Astrocyte (in vitro differentiated cells and primary cell): Measurements from ENCODE around the gene FAM83F. TPM values are rescaled to one million over a fixed set of nuclear protein-coding genes. Genes with fewer than 3 reads are reported as not detected.

ENCODE experiments used
- DNase-seq: peaks from one replicate; pipeline ENCODE4 v3.0.0-alpha.2; 2010; ENCODE audit warnings: low read depth
- FAIRE-seq: peaks from 2 replicates; lab custom pipeline; 2011; peaks lifted over from hg19 to GRCh38; lab: Jason Lieb, UNC
- H2AFZ ChIP-seq: 2 replicates; pipeline ENCODE4 v1.6.0; 2012; ENCODE audit warnings: low read depth, low read length, inconsistent platforms
- H3K27ac ChIP-seq: 2 replicates; pipeline ENCODE4 v1.5.1; 2011; ENCODE audit warnings: low read depth, low read length, inconsistent platforms
- H3K27me3 ChIP-seq: 2 replicates; pipeline ENCODE4 v1.6.0; 2011; ENCODE audit warnings: low read length, inconsistent platforms; ENCODE audit not compliant: insufficient read depth
- H3K36me3 ChIP-seq: 2 replicates; pipeline ENCODE4 v1.5.1; 2011; ENCODE audit warnings: low read length, inconsistent platforms; ENCODE audit not compliant: insufficient read depth
- H3K4me1 ChIP-seq: 2 replicates; pipeline ENCODE4 v1.5.1; 2011; ENCODE audit warnings: low read length, inconsistent platforms; ENCODE audit not compliant: insufficient read depth
- H3K4me2 ChIP-seq: 2 replicates; pipeline ENCODE4 v1.6.0; 2012; ENCODE audit warnings: low read length, inconsistent platforms
- H3K4me3 ChIP-seq: 2 replicates; pipeline ENCODE4 v1.5.1; 2011; ENCODE audit warnings: low read depth, mild to moderate bottlenecking, low read length, inconsistent platforms; ENCODE audit not compliant: insufficient read depth
- H3K79me2 ChIP-seq: 2 replicates; pipeline ENCODE4 v1.6.0; 2012; ENCODE audit warnings: mild to moderate bottlenecking, low read length, inconsistent platforms; ENCODE audit not compliant: insufficient read depth
- H3K9ac ChIP-seq: 2 replicates; pipeline ENCODE4 v1.6.0; 2012; ENCODE audit warnings: mild to moderate bottlenecking, low read length, inconsistent platforms
- H3K9me3 ChIP-seq: 2 replicates; pipeline ENCODE4 v1.5.1; 2012; ENCODE audit warnings: low read depth, mild to moderate bottlenecking, low read length, inconsistent platforms; ENCODE audit not compliant: insufficient read depth
- H4K20me1 ChIP-seq: 2 replicates; pipeline ENCODE4 v1.6.0; 2012; ENCODE audit warnings: low read length, inconsistent platforms; ENCODE audit not compliant: insufficient read depth
- H3K27ac Mint-ChIP-seq: one replicate; pipeline ENCODE4 v1.8.0; 2021; ENCODE audit warnings: mild to moderate bottlenecking, mixed read lengths; ENCODE audit not compliant: unreplicated experiment
- H3K27me3 Mint-ChIP-seq: one replicate; pipeline ENCODE4 v1.8.0; 2021; ENCODE audit warnings: low read depth, mixed read lengths; ENCODE audit not compliant: unreplicated experiment
- H3K36me3 Mint-ChIP-seq: one replicate; pipeline ENCODE4 v1.8.0; 2021; ENCODE audit warnings: low read depth, mixed read lengths; ENCODE audit not compliant: unreplicated experiment
- H3K4me1 Mint-ChIP-seq: one replicate; pipeline ENCODE4 v1.8.0; 2021; ENCODE audit warnings: low read depth, mixed read lengths; ENCODE audit not compliant: unreplicated experiment
- H3K4me3 Mint-ChIP-seq: one replicate; pipeline ENCODE4 v1.8.0; 2021; ENCODE audit warnings: mild to moderate bottlenecking, moderate library complexity, mixed read lengths; ENCODE audit not compliant: unreplicated experiment
- H3K9me3 Mint-ChIP-seq: one replicate; pipeline ENCODE4 v1.8.0; 2021; ENCODE audit warnings: mild to moderate bottlenecking, mixed read lengths; ENCODE audit not compliant: unreplicated experiment
- EZH2 ChIP-seq: IDR thresholded peaks from 2 replicates; pipeline ENCODE4 v1.6.1; 2012; ENCODE audit warnings: mild to moderate bottlenecking, low read length, inconsistent platforms; ENCODE audit not compliant: insufficient read depth
- total RNA-seq: library from RNA; stranded (reverse); gene quantifications from 2 replicates; pipeline ENCODE4 v1.2.1, GENCODE V29; 2021
- TF ChIP-seq, protein P1 (sequence below): IDR thresholded peaks from 2 replicates; pipeline ENCODE4 v1.5.1; 2011; ENCODE audit warnings: low read depth, mild to moderate bottlenecking, inconsistent platforms, low read length, moderate library complexity; ENCODE audit not compliant: insufficient read depth

Gene FAM83F
- total RNA-seq, 1 donor from 2014 or later = 0.79 TPM

DNA sequence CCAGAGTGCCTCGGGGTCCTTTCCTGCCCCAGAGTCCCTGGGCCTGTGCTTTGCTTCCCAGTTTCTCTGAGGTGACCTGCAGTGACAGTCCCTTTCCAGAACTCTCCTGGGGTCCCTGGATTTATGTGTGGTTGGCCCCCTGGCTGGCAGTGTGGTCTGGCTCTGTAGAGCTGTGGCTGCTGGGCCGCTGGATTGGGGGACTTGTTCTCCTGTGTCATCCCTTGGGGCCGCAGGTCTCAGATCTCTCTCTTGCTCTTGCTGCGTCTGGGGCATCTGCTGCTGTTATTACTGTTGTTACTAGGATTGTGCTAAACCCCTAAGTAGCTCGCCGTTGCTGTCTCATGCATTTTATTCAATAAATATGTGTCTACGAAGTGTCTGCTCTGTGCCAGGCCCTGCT is 31.9 kb downstream of the FAM83F start:
- no peak for TF ChIP-seq EZH2
- TF ChIP-seq, protein P1, sequence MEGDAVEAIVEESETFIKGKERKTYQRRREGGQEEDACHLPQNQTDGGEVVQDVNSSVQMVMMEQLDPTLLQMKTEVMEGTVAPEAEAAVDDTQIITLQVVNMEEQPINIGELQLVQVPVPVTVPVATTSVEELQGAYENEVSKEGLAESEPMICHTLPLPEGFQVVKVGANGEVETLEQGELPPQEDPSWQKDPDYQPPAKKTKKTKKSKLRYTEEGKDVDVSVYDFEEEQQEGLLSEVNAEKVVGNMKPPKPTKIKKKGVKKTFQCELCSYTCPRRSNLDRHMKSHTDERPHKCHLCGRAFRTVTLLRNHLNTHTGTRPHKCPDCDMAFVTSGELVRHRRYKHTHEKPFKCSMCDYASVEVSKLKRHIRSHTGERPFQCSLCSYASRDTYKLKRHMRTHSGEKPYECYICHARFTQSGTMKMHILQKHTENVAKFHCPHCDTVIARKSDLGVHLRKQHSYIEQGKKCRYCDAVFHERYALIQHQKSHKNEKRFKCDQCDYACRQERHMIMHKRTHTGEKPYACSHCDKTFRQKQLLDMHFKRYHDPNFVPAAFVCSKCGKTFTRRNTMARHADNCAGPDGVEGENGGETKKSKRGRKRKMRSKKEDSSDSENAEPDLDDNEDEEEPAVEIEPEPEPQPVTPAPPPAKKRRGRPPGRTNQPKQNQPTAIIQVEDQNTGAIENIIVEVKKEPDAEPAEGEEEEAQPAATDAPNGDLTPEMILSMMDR = no peak

DNA sequence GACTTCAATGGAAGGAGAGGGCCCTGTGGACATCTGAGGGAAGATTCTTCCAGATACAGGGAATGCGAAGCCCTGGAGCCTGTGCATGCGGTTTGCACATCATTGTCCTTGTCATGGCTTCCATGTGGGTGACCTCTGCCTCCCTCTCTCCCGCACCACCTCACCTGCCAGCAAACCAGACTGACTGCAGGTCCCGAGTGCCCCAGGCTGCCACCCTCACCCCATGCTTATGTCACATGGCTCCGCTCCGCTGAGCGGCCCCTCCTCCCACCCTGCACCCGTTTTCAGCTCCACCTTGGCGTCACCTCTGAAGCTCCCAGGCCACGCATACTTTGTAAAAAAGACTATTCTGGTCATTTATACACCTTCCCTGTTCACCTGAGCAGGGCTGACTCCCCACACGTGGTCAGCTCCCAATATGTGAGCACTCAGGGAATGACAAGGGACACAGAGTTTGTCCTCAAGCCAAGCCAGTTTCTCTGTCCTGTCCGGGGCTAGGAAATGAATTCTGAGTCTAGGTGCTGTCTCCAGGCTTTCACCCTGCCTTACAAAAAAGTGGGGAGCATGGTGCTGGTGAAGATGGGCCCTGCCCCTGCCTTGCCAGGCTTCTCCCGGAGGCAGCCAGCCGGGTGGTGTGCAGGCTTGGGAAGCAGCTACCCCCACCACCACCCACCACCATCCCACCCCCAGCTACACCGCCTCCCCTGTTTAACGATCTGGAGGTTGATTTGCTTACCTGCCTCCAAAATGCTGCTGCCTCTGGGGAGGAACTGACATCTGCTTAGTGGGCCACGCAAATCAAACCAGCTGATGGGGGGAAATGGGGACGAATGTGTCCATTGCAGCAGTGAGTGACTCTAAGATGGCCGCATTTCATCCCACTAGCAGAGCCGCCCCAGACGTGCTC is 32.7 kb downstream of the FAM83F start:
- Histone ChIP-seq H3K27ac (no peak overlapping the region), H3K4me2 (no peak overlapping the region), H3K4me3 (no peak overlapping the region), H3K9ac (no peak overlapping the region), H4K20me1 (no peaks in the 10 kb centered on the region), H3K36me3 (no peaks in the 10 kb centered on the region), H3K9me3 (no peaks in the 10 kb centered on the region), H3K27me3 (no peaks in the 10 kb centered on the region), H3K79me2 (no peaks in the 10 kb centered on the region), H2AFZ (no peak overlapping the region), H3K4me1 (no peaks in the 10 kb centered on the region)
- TF ChIP-seq, protein P1 = no peak
- no peak for TF ChIP-seq EZH2
- no peak overlapping the region for H3K27ac Mint-ChIP-seq
- DNase-seq = no peak
- H3K27me3 Mint-ChIP-seq = peaks cover 20% of the 10 kb centered on the region
- H3K9me3 Mint-ChIP-seq = no peaks in the 10 kb centered on the region
- H3K4me3 Mint-ChIP-seq = no peak overlapping the region
- no peaks in the 10 kb centered on the region for H3K4me1 Mint-ChIP-seq
- no peak for FAIRE-seq
- peaks cover 2% of the 10 kb centered on the region for H3K36me3 Mint-ChIP-seq

More for the DNA sequence above, 31.9 kb downstream of the FAM83F start:
- FAIRE-seq (no peak), DNase-seq (no peak)
- Histone ChIP-seq H3K27me3 (no peaks in the 10 kb centered on the region), H2AFZ (no peak overlapping the region), H3K9me3 (no peaks in the 10 kb centered on the region), H3K36me3 (no peaks in the 10 kb centered on the region), H3K9ac (no peak overlapping the region), H3K27ac (no peak overlapping the region), H3K4me1 (no peaks in the 10 kb centered on the region), H3K4me3 (no peak overlapping the region), H4K20me1 (no peaks in the 10 kb centered on the region), H3K4me2 (no peak overlapping the region), H3K79me2 (no peaks in the 10 kb centered on the region)
- Mint-ChIP-seq H3K4me1 (no peaks in the 10 kb centered on the region), H3K36me3 (peaks cover 2% of the 10 kb centered on the region), H3K27me3 (peaks cover 24% of the 10 kb centered on the region), H3K27ac (no peak overlapping the region), H3K9me3 (no peaks in the 10 kb centered on the region), H3K4me3 (no peak overlapping the region)

DNA sequence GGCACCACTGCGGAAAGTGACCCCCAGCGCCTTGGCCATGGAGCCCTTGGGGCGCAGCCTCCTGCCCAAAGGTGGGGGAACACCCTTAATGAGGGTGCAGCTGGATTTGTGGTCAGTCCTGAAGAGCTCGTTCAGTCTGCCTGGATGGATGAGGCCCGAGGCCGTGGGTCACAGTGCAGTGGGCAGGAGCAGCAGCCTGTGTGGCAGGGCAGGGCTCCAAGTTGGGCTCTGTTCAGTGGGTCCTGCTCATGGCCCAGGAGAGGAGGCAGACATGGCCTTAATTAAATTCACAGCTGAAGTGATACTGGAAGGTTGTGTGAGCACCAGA is 33.3 kb downstream of the FAM83F start:
- Histone ChIP-seq H3K4me3 (no peak overlapping the region), H3K27me3 (no peaks in the 10 kb centered on the region), H3K79me2 (no peaks in the 10 kb centered on the region), H3K27ac (no peak overlapping the region), H3K4me2 (no peak overlapping the region), H4K20me1 (no peaks in the 10 kb centered on the region), H3K9me3 (no peaks in the 10 kb centered on the region), H3K36me3 (no peaks in the 10 kb centered on the region), H2AFZ (no peak overlapping the region), H3K9ac (no peak overlapping the region), H3K4me1 (no peaks in the 10 kb centered on the region)
- Mint-ChIP-seq H3K27me3 (peaks cover 14% of the 10 kb centered on the region), H3K4me1 (no peaks in the 10 kb centered on the region), H3K9me3 (no peaks in the 10 kb centered on the region), H3K4me3 (no peak overlapping the region), H3K27ac (no peak overlapping the region), H3K36me3 (peaks cover 2% of the 10 kb centered on the region)
- DNase-seq (no peak), FAIRE-seq (no peak)
- TF ChIP-seq, protein P1 = no peak
- no peak for TF ChIP-seq EZH2
